IPS-18c (cell line): ENCODE measurements around the gene CGREF1.
A peak's percentile ranks its signal among the peaks of the same experiment; 100 is the strongest.
"Not testable (repeated sequence)": the region's sequence is repeated elsewhere in the genome, so short reads cannot be mapped to it uniquely, and the experiment has no call there.

ENCODE experiments used
- H3K4me3 ChIP-seq: 2 replicates; pipeline ENCODE4 v1.7.0; 2013; ENCODE audit warnings: low read depth, mild to moderate bottlenecking, low read length, moderate library complexity; ENCODE audit not compliant: insufficient read depth
- H3K9me3 ChIP-seq: one replicate; pipeline ENCODE4 v1.6.1; 2013; ENCODE audit warnings: mild to moderate bottlenecking, low read length, moderate library complexity; ENCODE audit not compliant: control insufficient read depth, insufficient read depth

CGREF1 gene

GRCh38 chr2:27084297-27085061 lies 34.4 kb downstream of the CGREF1 start:
- Histone ChIP-seq H3K4me3 (no peak overlapping the region), H3K9me3 (no peaks in the 10 kb centered on the region)

DNA sequence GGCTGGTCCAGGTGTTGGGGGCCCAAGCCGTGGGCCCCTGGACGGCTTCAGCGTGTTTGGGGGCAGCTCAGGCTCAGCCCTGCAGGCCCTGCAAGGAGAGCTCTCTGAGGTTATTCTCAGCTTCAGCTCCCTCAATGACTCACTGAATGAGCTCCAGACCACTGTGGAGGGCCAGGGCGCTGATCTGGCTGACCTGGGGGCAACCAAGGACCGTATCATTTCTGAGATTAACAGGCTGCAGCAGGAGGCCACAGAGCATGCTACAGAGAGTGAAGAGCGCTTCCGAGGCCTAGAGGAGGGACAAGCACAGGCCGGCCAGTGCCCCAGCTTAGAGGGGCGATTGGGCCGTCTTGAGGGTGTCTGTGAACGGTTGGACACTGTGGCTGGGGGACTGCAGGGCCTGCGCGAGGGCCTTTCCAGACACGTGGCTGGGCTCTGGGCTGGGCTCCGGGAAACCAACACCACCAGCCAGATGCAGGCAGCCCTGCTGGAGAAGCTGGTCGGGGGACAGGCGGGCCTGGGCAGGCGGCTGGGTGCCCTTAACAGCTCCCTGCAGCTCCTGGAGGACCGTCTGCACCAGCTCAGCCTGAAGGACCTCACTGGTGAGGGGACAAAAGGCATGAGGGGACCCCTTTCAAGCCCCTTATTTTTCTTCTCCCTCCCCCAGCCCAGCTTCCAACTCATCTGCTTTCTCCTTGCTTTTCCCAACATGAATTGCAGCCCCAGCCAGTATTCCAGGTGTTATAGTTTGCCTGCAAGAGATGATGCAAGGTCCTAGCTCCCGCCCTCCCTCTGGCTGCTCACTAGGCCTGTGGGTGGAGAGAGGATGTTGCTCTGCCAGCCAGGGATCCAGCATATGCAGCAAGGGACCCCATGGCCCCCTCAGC lies 35.3 kb downstream of the CGREF1 start:
- H3K4me3 ChIP-seq = no peak overlapping the region
- H3K9me3 ChIP-seq = no peaks in the 10 kb centered on the region

GRCh38 chr2:27082773-27083409 lies 36.0 kb downstream of the CGREF1 start:
- H3K4me3 ChIP-seq = no peak overlapping the region
- H3K9me3 ChIP-seq = no peaks in the 10 kb centered on the region

GRCh38 chr2:27081984-27082772 lies 36.8 kb downstream of the CGREF1 start:
- H3K4me3 ChIP-seq = no peak overlapping the region

DNA sequence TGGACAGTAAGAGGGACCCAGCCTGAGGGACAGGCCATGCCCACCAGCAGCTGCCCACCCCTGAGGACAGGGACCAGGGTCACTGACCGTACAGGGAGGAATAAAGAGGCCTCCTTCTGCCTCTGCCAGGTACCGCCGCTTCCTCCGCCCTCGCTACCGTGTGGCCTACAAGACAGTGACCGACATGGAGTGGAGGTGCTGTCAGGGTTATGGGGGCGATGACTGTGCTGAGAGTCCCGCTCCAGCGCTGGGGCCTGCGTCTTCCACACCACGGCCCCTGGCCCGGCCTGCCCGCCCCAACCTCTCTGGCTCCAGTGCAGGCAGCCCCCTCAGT lies 38.4 kb downstream of the CGREF1 start:
- H3K4me3 ChIP-seq = no peak overlapping the region
- H3K9me3 ChIP-seq = no peaks in the 10 kb centered on the region

More at GRCh38 chr2:27081984-27082772, 36.8 kb downstream of the CGREF1 start:
- H3K9me3 ChIP-seq = no peaks in the 10 kb centered on the region

- Histone ChIP-seq H3K4me3 (no peak overlapping the region), H3K9me3 (no peaks in the 10 kb centered on the region)
Observed at GRCh38 chr2:27080140-27080469, 38.8 kb downstream of the CGREF1 start.

DNA sequence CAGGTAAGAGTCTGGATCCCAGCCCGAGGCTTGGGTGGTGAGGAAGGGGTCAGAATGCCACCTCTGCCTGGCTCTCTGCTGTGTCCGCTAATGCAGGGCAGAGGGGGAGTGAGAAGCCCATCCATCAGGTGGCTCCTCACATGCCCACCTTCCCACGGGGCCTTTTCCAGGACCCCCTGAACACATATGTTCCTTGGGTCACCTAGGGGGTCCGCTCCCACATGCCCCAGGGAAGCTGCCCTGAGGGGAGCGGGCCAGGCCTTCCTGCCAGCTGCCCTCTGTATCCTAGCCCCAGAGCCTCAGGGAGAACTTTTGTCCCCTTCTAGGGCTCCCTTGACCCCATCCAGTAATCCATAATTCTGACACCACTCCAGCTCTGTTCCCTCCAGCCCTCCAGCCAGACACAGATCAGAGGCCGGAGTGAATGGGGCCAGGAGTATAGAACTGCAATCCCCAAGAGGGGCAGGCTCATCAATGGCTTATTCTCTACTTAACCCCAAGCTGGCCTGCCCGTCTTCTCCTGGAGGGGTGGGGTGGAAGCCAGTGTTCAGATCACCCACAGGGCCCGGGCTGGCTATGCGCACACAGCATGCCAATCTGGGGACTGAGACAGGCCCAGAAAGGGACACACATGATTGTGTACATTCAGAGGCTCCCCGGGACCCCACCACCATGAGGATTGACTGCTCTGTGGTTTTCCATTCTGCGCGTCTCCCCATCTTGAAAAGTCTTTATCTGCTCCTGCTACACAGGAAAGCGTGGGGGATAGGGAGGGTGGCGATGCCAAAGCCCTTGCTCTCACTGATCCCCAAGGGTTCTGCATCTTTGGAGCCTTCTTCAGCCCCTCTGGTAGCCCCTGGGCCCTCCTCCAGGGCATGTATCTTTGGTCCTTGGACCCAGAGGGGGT lies 39.4 kb downstream of the CGREF1 start:
- Histone ChIP-seq H3K9me3 (no peaks in the 10 kb centered on the region), H3K4me3 (no peak overlapping the region)

GRCh38 chr2:27078267-27079194 lies 40.4 kb downstream of the CGREF1 start, which contains the start of gene EMILIN1:
EMILIN1 (plus strand) TSS chr2:27078615; CDS start chr2:27079066, 451 bp downstream.
- no peaks in the 10 kb centered on the region for H3K9me3 ChIP-seq
- no peak within 1 kb of the TSS for H3K4me3 ChIP-seq

GRCh38 chr2:27077231-27077630 lies 41.7 kb downstream of the CGREF1 start:
- H3K4me3 ChIP-seq = no peak overlapping the region
- H3K9me3 ChIP-seq = no peaks in the 10 kb centered on the region

GRCh38 chr2:27076323-27076722 lies 42.6 kb downstream of the CGREF1 start:
- H3K9me3 ChIP-seq = no peaks in the 10 kb centered on the region
- H3K4me3 ChIP-seq = no peak overlapping the region

DNA sequence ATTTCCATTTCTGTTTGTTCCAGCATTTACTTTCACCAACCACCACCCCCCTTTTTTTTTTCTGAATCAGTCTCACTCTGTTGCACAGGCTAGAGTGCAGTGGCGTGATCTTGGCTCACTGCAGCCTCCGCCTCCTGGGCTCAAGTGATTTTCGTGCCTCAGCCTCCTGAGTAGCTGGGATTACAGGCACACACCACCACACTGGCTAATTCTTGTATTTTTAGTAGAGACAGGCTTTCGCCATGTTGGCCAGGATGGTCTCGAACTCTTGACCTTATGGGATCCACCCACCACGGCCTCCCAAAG lies 43.4 kb downstream of the CGREF1 start:
- not testable (repeated sequence) for H3K4me3 ChIP-seq, H3K9me3 ChIP-seq

DNA sequence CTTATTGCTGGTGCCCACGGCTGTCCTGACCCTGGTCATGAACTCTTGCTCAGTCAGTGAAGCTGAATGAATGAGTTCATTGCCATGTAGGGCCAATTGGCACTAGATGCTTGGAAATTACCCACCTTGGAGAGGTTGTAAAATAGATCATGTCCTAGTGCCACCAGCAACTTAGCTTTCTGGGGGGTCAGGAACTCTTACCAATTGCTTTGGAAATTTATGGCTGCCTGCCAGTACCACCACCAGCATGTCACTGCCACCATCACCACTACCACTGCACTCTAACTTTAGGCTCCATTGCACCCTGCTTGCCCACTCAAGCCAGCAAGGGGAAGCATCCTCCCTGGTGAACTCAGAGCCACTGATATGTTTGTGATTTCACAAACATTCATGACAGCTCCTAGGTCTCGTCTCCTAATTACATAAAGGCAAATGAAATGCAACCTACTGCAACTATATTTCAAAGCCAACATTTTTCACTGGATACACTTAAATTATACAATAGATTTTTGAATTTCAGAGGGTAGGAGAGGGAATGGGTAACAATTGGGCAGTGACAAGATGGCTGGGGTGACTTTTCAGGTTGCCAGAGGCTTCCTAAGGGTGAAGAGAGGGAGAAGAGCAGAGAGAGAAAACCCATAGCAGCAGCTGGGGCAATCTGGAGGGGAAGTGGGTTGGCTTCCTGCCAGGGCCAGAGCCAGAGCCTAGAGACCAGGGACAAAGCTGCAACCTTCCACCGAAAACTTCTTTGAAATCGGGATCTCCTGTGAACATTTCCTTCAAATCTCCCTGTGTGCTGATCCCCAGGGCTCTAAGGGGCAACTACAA lies 44.0 kb downstream of the CGREF1 start:
- Histone ChIP-seq H3K4me3 (no peak overlapping the region), H3K9me3 (no peaks in the 10 kb centered on the region)

DNA sequence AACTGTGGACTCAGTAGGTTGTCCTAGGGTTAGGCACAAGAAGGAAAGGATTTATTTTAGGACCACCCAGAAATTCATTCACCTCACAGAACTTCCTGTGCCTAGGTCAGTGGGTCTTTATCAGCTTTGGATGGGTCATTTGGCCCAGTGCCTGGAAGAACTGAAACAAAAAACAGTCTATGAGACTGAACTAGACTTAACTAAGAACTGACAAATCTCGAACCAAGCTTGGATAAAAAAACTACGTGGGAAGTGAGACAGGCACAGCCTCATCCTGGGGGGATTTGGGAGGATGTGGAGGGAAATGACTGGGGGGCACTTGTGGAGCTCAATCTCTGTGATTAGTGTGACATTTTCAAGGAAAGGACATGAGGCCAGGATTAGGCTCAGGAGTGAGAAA lies 45.1 kb downstream of the CGREF1 start:
- Histone ChIP-seq H3K9me3 (no peaks in the 10 kb centered on the region), H3K4me3 (no peak overlapping the region)

GRCh38 chr2:27072920-27073319 lies 46.0 kb downstream of the CGREF1 start:
- Histone ChIP-seq H3K4me3 (peak overlapping the region; percentile 84; the same call in 1 of the 2 replicates), H3K9me3 (no peaks in the 10 kb centered on the region)
